ENCODE measurements around the gene SLC4A2.

SLC4A2 gene

GRCh38 chr7:151046603-151047573, 12.5 kb upstream of the SLC4A2 start:
- no peak for DNase-seq (ENCODE audit: extremely low read depth, low read depth)
- no peak for TF ChIP-seq CTCF (IDR thresholded peaks at IDR 0.05; ENCODE audit: low read depth, low read length, missing control alignments)
- H3K4me3 ChIP-seq (replicated peaks; ENCODE audit: low read depth, low read length): no peak overlapping the region

GRCh38 chr7:151047976-151048815, 11.2 kb upstream of the SLC4A2 start, which contains the start of gene ASIC3:
TSS of gene ASIC3 (plus strand) at chr7:151048531. CDS start at chr7:151048886, 355 bp downstream.
- TF ChIP-seq CTCF (IDR thresholded peaks at IDR 0.05; ENCODE audit: low read depth, low read length, missing control alignments): no peak
- no peak within 1 kb of the TSS for H3K4me3 ChIP-seq (replicated peaks; ENCODE audit: low read depth, low read length)
- no peak for DNase-seq (ENCODE audit: extremely low read depth, low read depth)

- H3K4me3 ChIP-seq (replicated peaks; ENCODE audit: low read depth, low read length): no peak overlapping the region
- no peak for TF ChIP-seq CTCF (IDR thresholded peaks at IDR 0.05; ENCODE audit: low read depth, low read length, missing control alignments)
- no peak for DNase-seq (ENCODE audit: extremely low read depth, low read depth)
Observed at GRCh38 chr7:151048911-151049463, 10.4 kb upstream of the SLC4A2 start.

GRCh38 chr7:151051108-151051507, 8.3 kb upstream of the SLC4A2 start:
- no peak for DNase-seq (ENCODE audit: extremely low read depth, low read depth)
- no peak for TF ChIP-seq CTCF (IDR thresholded peaks at IDR 0.05; ENCODE audit: low read depth, low read length, missing control alignments)
- no peak overlapping the region for H3K4me3 ChIP-seq (replicated peaks; ENCODE audit: low read depth, low read length)

GRCh38 chr7:151053096-151053495, 6.3 kb upstream of the SLC4A2 start:
- no peak for TF ChIP-seq CTCF (IDR thresholded peaks at IDR 0.05; ENCODE audit: low read depth, low read length, missing control alignments)
- no peak overlapping the region for H3K4me3 ChIP-seq (replicated peaks; ENCODE audit: low read depth, low read length)
- no peak for DNase-seq (ENCODE audit: extremely low read depth, low read depth)

- TF ChIP-seq CTCF (IDR thresholded peaks at IDR 0.05; ENCODE audit: low read depth, low read length, missing control alignments): no peak
- H3K4me3 ChIP-seq (replicated peaks; ENCODE audit: low read depth, low read length): no peak overlapping the region
- DNase-seq (ENCODE audit: extremely low read depth, low read depth): no peak
Observed at GRCh38 chr7:151053751-151054150, 5.6 kb upstream of the SLC4A2 start.
